GM21447 (cell line): ENCODE measurements around the gene MAD1L1.
A peak's percentile ranks its signal among the peaks of the same experiment; 100 is the strongest.

Source experiments
- ATAC-seq: cut with Tn5 transposase; IDR thresholded peaks from one replicate; pipeline ENCODE4 v1.9.1; 2021; ENCODE audit not compliant: unreplicated experiment

MAD1L1 gene

GRCh38 chr7:2258661-2259365 is 26.1 kb upstream of the MAD1L1 start:
- peak; percentile 75 for ATAC-seq

- no peak for ATAC-seq
Observed at GRCh38 chr7:2257651-2258050, 24.9 kb upstream of the MAD1L1 start.

- no peak for ATAC-seq
Observed at GRCh38 chr7:2257046-2257551, 24.4 kb upstream of the MAD1L1 start.

- no peak for ATAC-seq
Observed at GRCh38 chr7:2256306-2257045, 23.7 kb upstream of the MAD1L1 start.

- no peak for ATAC-seq
Observed at GRCh38 chr7:2255145-2256139, 22.7 kb upstream of the MAD1L1 start.

GRCh38 chr7:2254429-2255144 is 21.8 kb upstream of the MAD1L1 start:
- ATAC-seq, result no peak

GRCh38 chr7:2253525-2254244 is 20.9 kb upstream of the MAD1L1 start:
- no peak for ATAC-seq

- ATAC-seq, result no peak
Observed at GRCh38 chr7:2253021-2253420, 20.3 kb upstream of the MAD1L1 start.

- ATAC-seq, result no peak
Observed at GRCh38 chr7:2251841-2252771, 19.4 kb upstream of the MAD1L1 start.

- ATAC-seq, result no peak
Observed at GRCh38 chr7:2251381-2251780, 18.6 kb upstream of the MAD1L1 start.

- no peak for ATAC-seq
Observed at GRCh38 chr7:2249744-2250323, 17.1 kb upstream of the MAD1L1 start.

GRCh38 chr7:2248984-2249694 is 16.4 kb upstream of the MAD1L1 start:
- peak; percentile 70 for ATAC-seq

- no peak for ATAC-seq
Observed at GRCh38 chr7:2247141-2247995, 14.6 kb upstream of the MAD1L1 start.

- no peak for ATAC-seq
Observed at GRCh38 chr7:2245883-2246675, 13.3 kb upstream of the MAD1L1 start.

- no peak for ATAC-seq
Observed at GRCh38 chr7:2244404-2244995, 11.8 kb upstream of the MAD1L1 start.

GRCh38 chr7:2243458-2243857 is 10.7 kb upstream of the MAD1L1 start:
- ATAC-seq, result no peak
